Endothelial cell of umbilical vein (primary cell): ENCODE measurements around the gene TCHP. TPM values are rescaled to one million over a fixed set of nuclear protein-coding genes. Genes with fewer than 3 reads are reported as not detected.

Experiments
- BruUV-seq: library from RNA; stranded (reverse); fragments of 400-500 nt; replicated peaks from 2 replicates; lab custom pipeline; 2021; lab: Mats Ljungman, UMichigan
- CTCF ChIA-PET: fragments of 300-600, 350-600 bp; sonication (Branson Sonifier 250); formaldehyde crosslinking; loops from one replicate; lab custom pipeline; 2021; ENCODE audit warnings: antibody characterized with exemption, inconsistent platforms; lab: Charles Lee
- POLR2A ChIA-PET: fragments of 300-600, 350-600 bp; sonication (Branson Sonifier 250); formaldehyde crosslinking; loops from one replicate; lab custom pipeline; 2021; ENCODE audit warnings: antibody characterized with exemption, inconsistent platforms; lab: Charles Lee
- DNase-seq: peaks from one replicate; pipeline ENCODE4 v3.0.0-alpha.2; 2011; ENCODE audit warnings: low read depth, low spot score
- FAIRE-seq: peaks from 2 replicates; lab custom pipeline; 2011; peaks lifted over from hg19 to GRCh38; lab: Jason Lieb, UNC
- H2AFZ ChIP-seq: 2 replicates; pipeline ENCODE4 v1.6.0; 2012; ENCODE audit warnings: low read depth, low read length, control low read depth, inconsistent platforms
- H3K27ac ChIP-seq: 2 replicates; pipeline ENCODE4 v1.5.1; 2011; ENCODE audit warnings: low read depth, mild to moderate bottlenecking, control low read depth, low read length, moderate library complexity; ENCODE audit not compliant: insufficient read depth
- H3K27me3 ChIP-seq, 2 experiments: 2 replicates each; pipeline versions ENCODE4 v1.6.0 to v1.6.1; 2011; ENCODE audit warnings: low read length in 2 of 2, mixed read lengths in 1 of 2; ENCODE audit not compliant: control insufficient read depth in 2 of 2, insufficient read depth in 2 of 2
- H3K36me3 ChIP-seq, 2 experiments: 2 replicates in 1 of 2; 3 replicates in 1 of 2; pipeline ENCODE4 v1.5.1; 2011; ENCODE audit warnings: low read length in 2 of 2, mild to moderate bottlenecking in 1 of 2, moderate library complexity in 1 of 2; ENCODE audit not compliant: control insufficient read depth in 2 of 2, insufficient read depth in 2 of 2; ENCODE audit errors: extremely low read depth in 1 of 2
- H3K4me1 ChIP-seq: 3 replicates; pipeline ENCODE4 v1.5.1; 2011; ENCODE audit warnings: mild to moderate bottlenecking, low read length; ENCODE audit not compliant: control insufficient read depth, insufficient read depth; ENCODE audit errors: extremely low read depth
- H3K4me2 ChIP-seq: 2 replicates; pipeline ENCODE4 v1.6.1; 2011; ENCODE audit warnings: low read length, control low read depth, mixed read lengths; ENCODE audit not compliant: insufficient read depth
- H3K4me3 ChIP-seq, 3 experiments: fragments of 200-600 bp in 1 of 3; sonication (generic), shearing (Covaris generic) in 1 of 3; replicated peaks in 1 of 3; 2 replicates each; pipeline ENCODE4 v1.5.1; 2011 to 2016; ENCODE audit warnings: control low read depth in 3 of 3, low read length in 3 of 3, mild to moderate bottlenecking in 2 of 3, inconsistent platforms in 1 of 3, low read depth in 1 of 3, moderate library complexity in 1 of 3; ENCODE audit not compliant: insufficient read depth in 1 of 3
- H3K79me2 ChIP-seq: 2 replicates; pipeline ENCODE4 v1.6.0; 2012; ENCODE audit warnings: low read length, inconsistent platforms; ENCODE audit not compliant: control insufficient read depth, insufficient read depth
- H3K9ac ChIP-seq: replicated peaks from 2 replicates; pipeline ENCODE3; 2011; ENCODE audit warnings: low read length, control low read depth; ENCODE audit not compliant: insufficient read depth; ENCODE audit errors: extremely low read depth
- H3K9me1 ChIP-seq: replicated peaks from 3 replicates; pipeline ENCODE4 v1.6.0; 2011; ENCODE audit warnings: mild to moderate bottlenecking, low read length; ENCODE audit not compliant: control insufficient read depth, insufficient read depth; ENCODE audit errors: extremely low read depth
- H3K9me3 ChIP-seq: replicated peaks from 2 replicates; pipeline ENCODE4 v1.5.1; 2012; ENCODE audit warnings: low read length, inconsistent platforms; ENCODE audit not compliant: control insufficient read depth, insufficient read depth
- H4K20me1 ChIP-seq: replicated peaks from 2 replicates; pipeline ENCODE3; 2011; ENCODE audit warnings: mild to moderate bottlenecking, low read length; ENCODE audit not compliant: control insufficient read depth, insufficient read depth; ENCODE audit errors: extremely low read depth
- CTCF ChIP-seq, 2 donors: IDR thresholded peaks; 1 replicate in 1 of 2; 2 replicates in 1 of 2; pipeline ENCODE4 v1.5.1; 2011; ENCODE audit warnings: low read length in 2 of 2, mild to moderate bottlenecking in 2 of 2, moderate library complexity in 2 of 2, control low read depth in 1 of 2, inconsistent platforms in 1 of 2, low read depth in 1 of 2; ENCODE audit not compliant: insufficient read depth in 1 of 2; ENCODE audit errors: extremely low read depth in 1 of 2
- EZH2 ChIP-seq: IDR thresholded peaks from 2 replicates; pipeline ENCODE4 v1.6.1; 2012; ENCODE audit warnings: borderline replicate concordance, low read depth, mild to moderate bottlenecking, moderate library complexity, low read length, inconsistent platforms; ENCODE audit not compliant: severe bottlenecking
- FOS ChIP-seq: IDR thresholded peaks from 2 replicates; pipeline ENCODE4 v1.6.1; 2011; ENCODE audit warnings: mild to moderate bottlenecking, low read length, moderate library complexity, borderline replicate concordance; ENCODE audit not compliant: insufficient read depth
- GATA2 ChIP-seq: IDR thresholded peaks from 2 replicates; pipeline ENCODE4 v1.7.0; 2011; ENCODE audit warnings: low read depth, mild to moderate bottlenecking, moderate library complexity, mixed read lengths, low read length; ENCODE audit not compliant: insufficient read length, insufficient read depth
- JUN ChIP-seq: IDR thresholded peaks from 2 replicates; pipeline ENCODE4 v1.6.1; 2011; ENCODE audit warnings: borderline replicate concordance, low read depth; ENCODE audit not compliant: insufficient read length, insufficient read depth
- MAX ChIP-seq: IDR thresholded peaks from 2 replicates; pipeline ENCODE4 v1.6.1; 2011; ENCODE audit not compliant: insufficient read depth, insufficient read length
- MYC ChIP-seq: IDR thresholded peaks from one replicate; pipeline ENCODE4 v1.6.1; 2011; ENCODE audit warnings: mild to moderate bottlenecking, low read depth, low read length
- POLR2A ChIP-seq: IDR thresholded peaks from 2 replicates; pipeline ENCODE4 v1.6.1; 2012; ENCODE audit warnings: low read depth, mild to moderate bottlenecking, control low read depth, low read length
- POLR2AphosphoS5 ChIP-seq: IDR thresholded peaks from 2 replicates; pipeline ENCODE4 v1.6.1; 2012; ENCODE audit warnings: low read depth, mild to moderate bottlenecking, control low read depth, low read length, moderate library complexity; ENCODE audit not compliant: insufficient read depth
- dilution Hi-C: fragments of 300-500 bp; cut with MboI; formaldehyde crosslinking; loops from one replicate; pipeline ENCODE4 v1.15.0; 2019; ENCODE audit warnings: low sequenced_read_pairs; ENCODE audit not compliant: extremely low pct_ligation_motif_present
- intact Hi-C: fragments of 100-400 bp; cut with micrococcal nuclease; formaldehyde crosslinking; loops from one replicate; pipeline ENCODE4 v1.10.0; 2022
- polyA plus RNA-seq, 4 experiments: library from polyadenylated mRNA; depleted of rRNA in 3 of 4; stranded (reverse) in 3 of 4; unstranded in 1 of 4; fragments of >200 nt; gene quantifications; 2 replicates each; pipeline versions ENCODE4 v1.2.1 to v1.2.3, GENCODE V29; 2011 to 2012; ENCODE audit warnings: missing spikeins in 1 of 4
- total RNA-seq: library from RNA; stranded (reverse); gene quantifications from 2 replicates; pipeline ENCODE4 v1.2.3, GENCODE V29; 2021

TCHP gene
- total and polyA plus RNA-seq, 2 donors (not counting 3 experiments of a cell fraction or from before 2014, with no cell fraction given): 12.9 to 24.3 TPM

- Histone ChIP-seq H4K20me1 (no peaks in the 10 kb centered on the region), H3K9me1 (no peaks in the 10 kb centered on the region), H3K4me1 (no peaks in the 10 kb centered on the region), H3K9ac (no peak overlapping the region), H3K27ac (no peak overlapping the region), H3K79me2 (no peaks in the 10 kb centered on the region), H3K27me3 (no peaks in the 10 kb centered on the region), H2AFZ (no peak overlapping the region), H3K9me3 (no peaks in the 10 kb centered on the region), H3K36me3 (peaks cover 0 to 35% of the 10 kb centered on the region in 2 experiments), H3K4me2 (no peak overlapping the region), H3K4me3 (no peak overlapping the region)
- DNase-seq: no peak
- no peak for TF ChIP-seq EZH2
- TF ChIP-seq POLR2AphosphoS5: no peak
- no peak for TF ChIP-seq FOS
- TF ChIP-seq JUN: no peak
- no peak for TF ChIP-seq POLR2A
- TF ChIP-seq CTCF (IDR thresholded peaks at IDR 0.05; ENCODE audit: extremely low read depth in 1 of 2, insufficient read depth in 1 of 2, low read depth in 1 of 2, low read length in 2 of 2): no peak
- TF ChIP-seq MAX: no peak
- no peak for TF ChIP-seq MYC
- no peak for TF ChIP-seq GATA2
- intact Hi-C loops (no loop called here), dilution Hi-C loops (no loop called here)
- FAIRE-seq: no peak
- ChIA-PET POLR2A (no interaction called here), CTCF (interaction anchor here (1.4 kb wide), 1 partner anchor 10 kb away, joined by 7 read pairs; no protein-coding TSS in a partner anchor)
- BruUV-seq: no TSS peak
Observed at GRCh38 chr12:109855377-109855776, 44.7 kb upstream of the TCHP start.
